ENCODE data around the gene MANF. TPM values are rescaled to one million over a fixed set of nuclear protein-coding genes. Genes with fewer than 3 reads are reported as not detected.
A peak's percentile ranks its signal among the peaks of the same experiment; 100 is the strongest.

Gene MANF
- total RNA-seq, 3 donors from 2014 or later, result 34.2 to 80.6 (median 40.0) TPM

DNA sequence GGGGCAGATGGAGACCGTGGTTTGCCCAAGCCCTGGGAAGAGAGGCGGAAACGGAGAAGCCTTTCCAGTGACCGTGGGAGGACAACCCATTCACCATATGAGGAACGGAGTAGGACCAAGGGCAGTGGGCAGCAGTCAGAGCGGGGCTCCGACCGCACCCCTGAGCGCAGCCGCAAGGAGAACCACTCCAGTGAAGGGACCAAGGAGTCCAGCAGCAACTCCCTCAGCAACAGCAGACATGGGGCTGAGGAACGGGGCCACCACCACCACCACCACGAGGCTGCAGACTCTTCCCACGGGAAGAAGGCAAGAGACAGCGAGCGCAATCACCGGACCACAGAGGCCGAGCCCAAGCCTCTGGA lies 8.0 kb downstream of the MANF start:
- DNase-seq (ENCODE audit: low spot score in 2 of 2), result no peak

DNA sequence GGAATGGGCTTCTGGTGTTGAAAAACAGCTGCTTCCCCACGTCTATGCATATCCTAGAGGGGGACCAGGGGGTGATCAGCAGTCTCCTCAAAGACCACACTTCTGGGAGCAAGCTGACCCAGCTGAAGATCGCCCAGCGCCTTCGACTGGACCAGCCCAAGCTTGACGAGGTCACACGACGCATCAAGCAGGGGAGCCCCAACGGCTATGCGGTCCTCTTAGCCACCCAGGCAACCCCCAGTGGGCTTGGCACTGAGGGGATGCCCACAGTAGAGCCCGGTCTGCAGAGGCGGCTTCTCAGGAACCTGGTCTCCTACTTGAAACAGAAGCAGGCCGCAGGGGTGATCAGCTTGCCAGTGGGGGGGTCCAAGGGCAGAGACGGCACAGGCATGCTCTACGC lies 8.5 kb downstream of the MANF start:
- H3K9me3 ChIP-seq, result no peaks in the 10 kb centered on the region
- DNase-seq (ENCODE audit: low spot score in 2 of 2), result no peak
- peak overlapping the region in 1 of 3 donors; percentile 9 for H3K4me3 ChIP-seq
- no peak overlapping the region for H3K27ac ChIP-seq
- no peaks in the 10 kb centered on the region for H3K36me3 ChIP-seq
- no peaks in the 10 kb centered on the region for H3K27me3 ChIP-seq
- TF ChIP-seq POLR2A (IDR thresholded peaks at IDR 0.05), result no peak
- TF ChIP-seq, protein P1, sequence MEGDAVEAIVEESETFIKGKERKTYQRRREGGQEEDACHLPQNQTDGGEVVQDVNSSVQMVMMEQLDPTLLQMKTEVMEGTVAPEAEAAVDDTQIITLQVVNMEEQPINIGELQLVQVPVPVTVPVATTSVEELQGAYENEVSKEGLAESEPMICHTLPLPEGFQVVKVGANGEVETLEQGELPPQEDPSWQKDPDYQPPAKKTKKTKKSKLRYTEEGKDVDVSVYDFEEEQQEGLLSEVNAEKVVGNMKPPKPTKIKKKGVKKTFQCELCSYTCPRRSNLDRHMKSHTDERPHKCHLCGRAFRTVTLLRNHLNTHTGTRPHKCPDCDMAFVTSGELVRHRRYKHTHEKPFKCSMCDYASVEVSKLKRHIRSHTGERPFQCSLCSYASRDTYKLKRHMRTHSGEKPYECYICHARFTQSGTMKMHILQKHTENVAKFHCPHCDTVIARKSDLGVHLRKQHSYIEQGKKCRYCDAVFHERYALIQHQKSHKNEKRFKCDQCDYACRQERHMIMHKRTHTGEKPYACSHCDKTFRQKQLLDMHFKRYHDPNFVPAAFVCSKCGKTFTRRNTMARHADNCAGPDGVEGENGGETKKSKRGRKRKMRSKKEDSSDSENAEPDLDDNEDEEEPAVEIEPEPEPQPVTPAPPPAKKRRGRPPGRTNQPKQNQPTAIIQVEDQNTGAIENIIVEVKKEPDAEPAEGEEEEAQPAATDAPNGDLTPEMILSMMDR (IDR thresholded peaks at IDR 0.05), result no peak
- no peak for TF ChIP-seq POLR2AphosphoS5 (IDR thresholded peaks at IDR 0.05)
- peaks cover 7 to 24% of the 10 kb centered on the region in 2 donors for H3K4me1 ChIP-seq
- intact Hi-C loops (cut with DNase I; ENCODE audit: low total_unique reads), result loop anchor here (2.0 to 10.0 kb wide), 2 partner anchors 289 to 819 kb away; no protein-coding TSS in a partner anchor

More for the DNA sequence above, 8.0 kb downstream of the MANF start:
- no peak overlapping the region for H3K27ac ChIP-seq
- TF ChIP-seq, protein P1 (IDR thresholded peaks at IDR 0.05), result no peak
- TF ChIP-seq POLR2A (IDR thresholded peaks at IDR 0.05) (no peak), POLR2AphosphoS5 (IDR thresholded peaks at IDR 0.05) (no peak)
- peaks cover 7 to 26% of the 10 kb centered on the region in 2 donors for H3K4me1 ChIP-seq
- no peaks in the 10 kb centered on the region for H3K9me3 ChIP-seq
- no peaks in the 10 kb centered on the region for H3K36me3 ChIP-seq
- no peaks in the 10 kb centered on the region for H3K27me3 ChIP-seq
- intact Hi-C loops (cut with DNase I; ENCODE audit: low total_unique reads), result loop anchor here (2.0 to 10.0 kb wide), 2 partner anchors 290 to 818 kb away; no protein-coding TSS in a partner anchor
- H3K4me3 ChIP-seq, result peak overlapping the region in 1 of 3 donors; percentile 76

DNA sequence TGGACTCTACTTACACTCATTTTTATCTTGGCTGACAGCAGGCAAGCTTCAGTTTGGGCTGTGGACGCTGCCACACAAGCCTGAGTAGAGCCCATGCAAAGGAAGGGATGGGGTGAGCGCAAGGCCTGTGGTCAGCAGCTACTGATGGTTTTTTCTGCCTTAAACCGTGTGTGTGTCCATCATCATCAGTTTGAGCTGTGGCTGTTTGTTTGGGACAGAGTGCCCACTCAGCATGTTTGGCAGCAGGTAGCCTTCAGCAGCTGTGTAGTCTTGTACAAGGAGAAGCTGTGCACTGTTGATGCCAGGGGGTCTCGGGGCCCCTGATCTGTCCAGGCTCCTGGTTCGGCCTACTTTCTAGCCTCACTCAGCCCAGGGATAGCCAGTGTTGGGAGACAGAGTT lies 9.4 kb downstream of the MANF start:
- no peaks in the 10 kb centered on the region for H3K36me3 ChIP-seq
- H3K27ac ChIP-seq, result peak overlapping the region in 1 of 2 donors; percentile 13
- H3K4me3 ChIP-seq, result no peak overlapping the region
- intact Hi-C loops (cut with DNase I; ENCODE audit: low total_unique reads), result loop anchor here (10.0 kb wide), 1 partner anchor 820 kb away; no protein-coding TSS in a partner anchor
- no peaks in the 10 kb centered on the region for H3K27me3 ChIP-seq
- no peak for TF ChIP-seq POLR2A (IDR thresholded peaks at IDR 0.05)
- TF ChIP-seq, protein P1 (IDR thresholded peaks at IDR 0.05), result no peak
- no peak for TF ChIP-seq POLR2AphosphoS5 (IDR thresholded peaks at IDR 0.05)
- DNase-seq (ENCODE audit: low spot score in 2 of 2), result no peak
- peaks cover 7 to 15% of the 10 kb centered on the region in 2 donors for H3K4me1 ChIP-seq
- H3K9me3 ChIP-seq, result no peaks in the 10 kb centered on the region

DNA sequence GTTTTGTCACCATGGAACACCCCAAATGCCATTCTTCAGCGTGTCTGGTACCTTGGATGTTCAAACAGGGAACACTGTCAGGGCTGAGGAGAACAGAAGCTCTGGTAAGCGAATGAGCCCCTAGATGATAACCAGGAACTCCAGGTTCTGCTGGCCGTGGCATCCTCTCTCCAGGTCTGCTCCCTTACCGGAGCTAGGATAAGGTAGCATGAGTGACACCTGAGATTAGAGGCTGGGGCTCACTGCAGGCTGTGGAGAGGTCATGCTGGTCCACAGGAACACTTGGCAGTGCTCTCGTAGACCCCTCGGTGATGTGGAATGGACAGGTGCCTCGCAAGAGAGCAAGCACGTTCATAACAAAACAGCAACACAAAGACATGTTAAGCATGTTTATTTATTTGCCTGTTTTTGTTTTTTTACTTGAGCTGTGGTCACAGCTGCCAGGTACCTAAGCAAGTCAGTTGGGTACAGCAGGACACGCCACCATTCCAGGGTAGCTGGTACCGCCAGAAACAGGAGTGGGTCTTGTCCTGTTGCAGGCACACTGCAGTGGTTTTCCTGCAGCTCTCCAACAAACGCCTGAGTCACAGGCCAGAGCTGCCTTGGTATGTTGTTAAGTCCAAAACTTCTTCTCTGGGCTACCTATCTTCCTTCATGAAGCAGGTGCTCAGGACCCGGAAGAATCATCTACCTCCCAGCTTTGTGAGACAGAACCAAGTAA lies 10.6 kb downstream of the MANF start:
- intact Hi-C loops (cut with DNase I; ENCODE audit: low total_unique reads), result loop anchor here (10.0 kb wide), 1 partner anchor 821 kb away; no protein-coding TSS in a partner anchor
- TF ChIP-seq POLR2AphosphoS5 (IDR thresholded peaks at IDR 0.05) (no peak), POLR2A (IDR thresholded peaks at IDR 0.05) (no peak)
- TF ChIP-seq, protein P1 (IDR thresholded peaks at IDR 0.05), result no peak
- Histone ChIP-seq H3K9me3 (no peaks in the 10 kb centered on the region), H3K36me3 (no peaks in the 10 kb centered on the region), H3K27me3 (no peaks in the 10 kb centered on the region), H3K4me3 (no peak overlapping the region), H3K27ac (no peak overlapping the region), H3K4me1 (peaks cover 5 to 10% of the 10 kb centered on the region in 2 donors)
- DNase-seq (ENCODE audit: low spot score in 2 of 2), result no peak

DNA sequence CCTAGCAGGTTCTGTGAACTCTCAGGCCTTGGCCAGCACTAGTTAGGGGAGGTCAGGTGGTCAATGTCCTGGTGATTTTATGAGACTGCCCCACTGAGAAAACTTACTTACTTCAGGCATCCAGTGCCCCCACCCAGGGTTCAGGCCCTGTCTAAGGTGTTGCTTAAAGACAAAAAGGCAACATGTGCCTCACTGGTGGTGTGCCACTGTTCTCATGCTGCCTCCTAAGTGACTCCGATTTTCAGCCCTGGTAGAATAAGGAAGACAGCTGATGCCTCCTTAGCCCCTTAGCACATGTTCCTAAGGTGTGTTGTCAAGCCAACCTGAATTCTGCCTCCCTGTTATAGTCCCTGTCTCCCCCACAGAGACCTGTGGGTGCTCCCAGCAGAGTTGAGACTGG lies 11.3 kb downstream of the MANF start:
- TF ChIP-seq POLR2A (IDR thresholded peaks at IDR 0.05) (no peak), POLR2AphosphoS5 (IDR thresholded peaks at IDR 0.05) (no peak)
- TF ChIP-seq, protein P1 (IDR thresholded peaks at IDR 0.05), result no peak
- intact Hi-C loops (cut with DNase I; ENCODE audit: low total_unique reads), result loop anchor here (10.0 kb wide), 1 partner anchor 822 kb away; no protein-coding TSS in a partner anchor
- Histone ChIP-seq H3K4me1 (peaks cover 3 to 8% of the 10 kb centered on the region in 2 donors), H3K4me3 (no peak overlapping the region), H3K27me3 (no peaks in the 10 kb centered on the region), H3K9me3 (no peaks in the 10 kb centered on the region), H3K36me3 (no peaks in the 10 kb centered on the region), H3K27ac (peak overlapping the region; percentile 8 to 41)
- no peak for DNase-seq (ENCODE audit: low spot score in 2 of 2)
